IMR-90 (cell line): Measurements from ENCODE around the gene SEMA6D. TPM values are rescaled to one million over a fixed set of nuclear protein-coding genes. Genes with fewer than 3 reads are reported as not detected.

ENCODE experiments used
- ATAC-seq: fragments of 200-7000 bp; cut with Tn5 transposase; 2 replicates; pipeline ENCODE4 v1.9.1; 2020; ENCODE audit warnings: low read depth, mild to moderate bottlenecking, moderate library complexity
- BruUV-seq: library from RNA; stranded (reverse); fragments of 400-500 nt; replicated peaks from 2 replicates; lab custom pipeline; 2021; lab: Mats Ljungman, UMichigan
- CTCF ChIA-PET: fragments of 300-600 bp; formaldehyde crosslinking; extraction: SDS; loops from one replicate; lab custom pipeline; 2021; ENCODE audit warnings: antibody characterized with exemption; lab: Yijun Ruan, JAX
- POLR2A ChIA-PET: fragments of 300-600 bp; sonication (Branson Sonifier 250); formaldehyde crosslinking; loops from one replicate; lab custom pipeline; 2022; ENCODE audit warnings: antibody characterized with exemption; ENCODE audit not compliant: unreplicated experiment; lab: Charles Lee
- DNase-seq: peaks from one replicate; pipeline ENCODE4 v3.0.0; 2013
- H2AFZ ChIP-seq: replicated peaks from 2 replicates; pipeline ENCODE3; 2013; ENCODE audit warnings: low read length, mild to moderate bottlenecking; ENCODE audit not compliant: poor library complexity
- H2AK5ac ChIP-seq: 2 replicates; pipeline ENCODE4 v1.6.1; 2013; ENCODE audit warnings: low read depth, low read length, inconsistent platforms
- H2AK9ac ChIP-seq: replicated peaks from 2 replicates; pipeline ENCODE3; 2013; ENCODE audit warnings: mild to moderate bottlenecking, low read depth, low read length, moderate library complexity; ENCODE audit not compliant: poor library complexity
- H2BK120ac ChIP-seq: 2 replicates; pipeline ENCODE4 v1.6.1; 2013; ENCODE audit warnings: low read depth, low read length, inconsistent platforms
- H2BK15ac ChIP-seq: 3 replicates; pipeline ENCODE4 v1.6.1; 2013; ENCODE audit warnings: low read depth, low read length, inconsistent platforms
- H2BK20ac ChIP-seq: 2 replicates; pipeline ENCODE4 v1.6.1; 2013; ENCODE audit warnings: low read depth, mild to moderate bottlenecking, inconsistent platforms, low read length, moderate library complexity
- H2BK5ac ChIP-seq: 2 replicates; pipeline ENCODE4 v1.6.1; 2013; ENCODE audit warnings: mild to moderate bottlenecking, low read depth, low read length, inconsistent platforms; ENCODE audit not compliant: poor library complexity, severe bottlenecking
- H3K14ac ChIP-seq: replicated peaks from 2 replicates; pipeline ENCODE4 v1.6.1; 2013; ENCODE audit warnings: low read depth, low read length, inconsistent platforms
- H3K18ac ChIP-seq: 2 replicates; pipeline ENCODE4 v1.6.1; 2013; ENCODE audit warnings: low read depth, low read length, control low read depth
- H3K23ac ChIP-seq: 2 replicates; pipeline ENCODE4 v1.6.1; 2013; ENCODE audit warnings: low read depth, low read length, inconsistent platforms
- H3K27ac ChIP-seq: 2 replicates; pipeline ENCODE4 v1.5.1; 2013; ENCODE audit warnings: mild to moderate bottlenecking, control low read depth, low read length; ENCODE audit not compliant: insufficient read depth
- H3K27me3 ChIP-seq: 2 replicates; pipeline ENCODE4 v1.6.1; 2013; ENCODE audit warnings: low read length; ENCODE audit not compliant: control insufficient read depth, insufficient read depth
- H3K36me3 ChIP-seq: 2 replicates; pipeline ENCODE4 v1.6.1; 2013; ENCODE audit warnings: low read length, mixed read lengths; ENCODE audit not compliant: control insufficient read depth, insufficient read depth
- H3K4ac ChIP-seq: 2 replicates; pipeline ENCODE4 v1.6.1; 2013; ENCODE audit warnings: low read depth, low read length, inconsistent platforms
- H3K4me1 ChIP-seq: 2 replicates; pipeline ENCODE4 v1.6.1; 2013; ENCODE audit warnings: low read length, mixed read lengths; ENCODE audit not compliant: control insufficient read depth, insufficient read depth
- H3K4me2 ChIP-seq: 2 replicates; pipeline ENCODE4 v1.6.1; 2013; ENCODE audit warnings: low read depth, mild to moderate bottlenecking, control low read depth, low read length, moderate library complexity
- H3K4me3 ChIP-seq: 2 replicates; pipeline ENCODE4 v1.5.1; 2013; ENCODE audit warnings: low read depth, mild to moderate bottlenecking, control low read depth, low read length, moderate library complexity; ENCODE audit not compliant: insufficient read depth
- H3K56ac ChIP-seq: 2 replicates; pipeline ENCODE4 v1.6.1; 2013; ENCODE audit warnings: low read length, inconsistent platforms; ENCODE audit not compliant: insufficient read depth; ENCODE audit errors: extremely low read depth
- H3K79me1 ChIP-seq, 2 experiments: 2 replicates each; pipeline ENCODE4 v1.6.1; 2013; ENCODE audit warnings: low read length in 2 of 2, inconsistent platforms in 1 of 2, low read depth in 1 of 2
- H3K9ac ChIP-seq: 2 replicates; pipeline ENCODE4 v1.6.1; 2013; ENCODE audit warnings: low read depth, low read length, control low read depth
- H3K9me1 ChIP-seq: 2 replicates; pipeline ENCODE4 v1.6.1; 2013; ENCODE audit warnings: low read length, inconsistent platforms; ENCODE audit not compliant: insufficient read depth
- H3K9me3 ChIP-seq: 2 replicates; pipeline ENCODE4 v1.6.1; 2013; ENCODE audit warnings: low read length; ENCODE audit not compliant: control insufficient read depth, insufficient read depth
- H4K20me1 ChIP-seq: 2 replicates; pipeline ENCODE4 v1.6.1; 2013; ENCODE audit warnings: low read length, inconsistent platforms; ENCODE audit not compliant: insufficient read depth
- H4K5ac ChIP-seq: 2 replicates; pipeline ENCODE4 v1.6.1; 2013; ENCODE audit warnings: mild to moderate bottlenecking, low read depth, low read length, control low read depth
- H4K8ac ChIP-seq, 2 experiments: 2 replicates each; pipeline ENCODE4 v1.6.1; 2013; ENCODE audit warnings: low read depth in 2 of 2, low read length in 2 of 2, control low read depth in 1 of 2, inconsistent platforms in 1 of 2
- H4K91ac ChIP-seq: 2 replicates; pipeline ENCODE4 v1.6.1; 2013; ENCODE audit warnings: low read depth, low read length, inconsistent platforms; ENCODE audit not compliant: insufficient read depth
- BHLHE40 ChIP-seq: fragments of 150-350 bp; IDR thresholded peaks from 2 replicates; pipeline ENCODE4 v1.6.1; 2016; ENCODE audit warnings: mild to moderate bottlenecking, low read depth, low read length
- CEBPB ChIP-seq: IDR thresholded peaks from 2 replicates; pipeline ENCODE4 v1.6.1; 2012; ENCODE audit warnings: low read depth, low read length, improper control_type of control experiment
- CHD1 ChIP-seq: IDR thresholded peaks from 2 replicates; pipeline ENCODE4 v1.6.1; 2012; ENCODE audit warnings: low read depth, low read length, improper control_type of control experiment
- FOS ChIP-seq: fragments of 150-350 bp; IDR thresholded peaks from 2 replicates; pipeline ENCODE4 v1.6.1; 2016; ENCODE audit warnings: low read depth, low read length
- MAZ ChIP-seq: IDR thresholded peaks from 2 replicates; pipeline ENCODE4 v1.6.1; 2012; ENCODE audit warnings: low read depth, mild to moderate bottlenecking, low read length, improper control_type of control experiment, moderate library complexity, borderline replicate concordance
- NFE2L2 ChIP-seq: fragments of 150-350 bp; IDR thresholded peaks from 2 replicates; pipeline ENCODE4 v1.6.1; 2016; ENCODE audit warnings: low read depth, mild to moderate bottlenecking, low read length
- POLR2A ChIP-seq: IDR thresholded peaks from 2 replicates; pipeline ENCODE4 v1.6.1; 2012; ENCODE audit warnings: mild to moderate bottlenecking, low read depth, low read length
- RAD21 ChIP-seq: IDR thresholded peaks from 2 replicates; pipeline ENCODE4 v1.6.1; 2012; ENCODE audit warnings: low read length, improper control_type of control experiment
- RCOR1 ChIP-seq: IDR thresholded peaks from 2 replicates; pipeline ENCODE4 v1.6.1; 2012; ENCODE audit warnings: mild to moderate bottlenecking, low read length, improper control_type of control experiment; ENCODE audit not compliant: insufficient replicate concordance
- RFX5 ChIP-seq: IDR thresholded peaks from 2 replicates; pipeline ENCODE4 v1.8.0; 2012; ENCODE audit warnings: low read depth, mild to moderate bottlenecking, low read length, moderate library complexity
- SMC3 ChIP-seq: fragments of 150-350 bp; IDR thresholded peaks from 2 replicates; pipeline ENCODE4 v1.6.1; 2016; ENCODE audit warnings: low read depth, mild to moderate bottlenecking, antibody characterized with exemption, low read length, moderate library complexity
- WGBS, 2 experiments: methylation state at CpG; one replicate each; pipeline versions ENCODE4 v1.1.5 to v1.1.7; 2013; ENCODE audit warnings: missing lambda C conversion rate in 2 of 2; ENCODE audit not compliant: insufficient read length in 1 of 2; ENCODE audit errors: extremely low coverage in 2 of 2; 5-methylcytosine and 5-hydroxymethylcytosine counted together
- dilution Hi-C: fragments of 300-500 bp; cut with HindIII; formaldehyde crosslinking; loops from one replicate; pipeline ENCODE4 v1.14.3; 2018; ENCODE audit warnings: low sequenced_read_pairs; ENCODE audit not compliant: unreplicated experiment
- in situ Hi-C: fragments of 300-500 bp; cut with MboI; formaldehyde crosslinking; loops from 3 replicates; pipeline ENCODE4 v1.14.3; 2019; ENCODE audit warnings: low sequenced_read_pairs, inconsistent platforms, mixed read lengths
- intact Hi-C: fragments of 100-400 bp; cut with micrococcal nuclease; formaldehyde crosslinking; loops from 2 replicates; pipeline ENCODE4 v1.10.0; 2022
- polyA plus RNA-seq, 3 experiments: library from polyadenylated mRNA; depleted of rRNA; stranded (reverse); fragments of >200 nt; gene quantifications; 2 replicates each; pipeline ENCODE4 v1.2.3, GENCODE V29; 2012; ENCODE audit warnings: low replicate concordance in 1 of 3
- total RNA-seq: library from RNA; depleted of rRNA; stranded (reverse); fragments of >200 nt; gene quantifications from 2 replicates; pipeline ENCODE4 v1.2.3, GENCODE V29; 2012
- TF ChIP-seq, protein P1 (sequence below): fragments of 150-350 bp; IDR thresholded peaks from 2 replicates; pipeline ENCODE4 v1.6.1; 2017; ENCODE audit warnings: mild to moderate bottlenecking, antibody characterized with exemption, low read length, low read depth
- TF ChIP-seq, protein P2 (sequence below): fragments of 150-350 bp; IDR thresholded peaks from 2 replicates; pipeline ENCODE4 v1.6.1; 2016; ENCODE audit warnings: low read depth, mild to moderate bottlenecking, low read length, moderate library complexity, borderline replicate concordance

SEMA6D gene
- total and polyA plus RNA-seq, 2 of the 4 experiments (the other 2 are of a cell fraction) = 12.6 to 17.4 TPM

DNA sequence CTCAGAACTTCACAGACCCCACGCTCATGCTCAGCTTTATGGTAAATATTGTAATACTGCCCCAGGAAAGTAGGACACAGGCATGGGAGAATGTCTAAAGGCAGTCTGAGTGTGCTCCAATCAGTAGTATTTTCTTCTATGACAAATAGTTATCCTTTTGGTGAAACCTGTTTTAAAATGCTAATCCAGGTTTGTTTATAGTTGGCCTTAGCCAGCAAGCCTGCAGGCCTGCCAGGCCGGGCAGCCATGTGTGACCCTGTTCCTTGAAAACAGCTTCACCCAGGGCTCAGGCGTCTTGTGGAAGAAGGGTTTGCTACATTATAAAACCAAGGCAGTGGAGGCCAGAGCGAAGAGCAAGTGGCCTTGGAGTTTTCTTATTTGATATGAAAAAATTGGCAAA is 104.7 kb downstream of the SEMA6D start:
- Histone ChIP-seq H3K18ac (no peak overlapping the region), H3K4me2 (no peak overlapping the region), H3K36me3 (no peaks in the 10 kb centered on the region), H3K9me3 (no peaks in the 10 kb centered on the region), H3K4me3 (no peak overlapping the region), H2BK15ac (no peak overlapping the region), H3K23ac (no peak overlapping the region), H3K79me1 (no peaks in the 10 kb centered on the region), H3K56ac (no peak overlapping the region), H3K27ac (no peak overlapping the region), H3K9me1 (no peaks in the 10 kb centered on the region), H2BK20ac (no peak overlapping the region), H4K91ac (no peak overlapping the region), H2BK120ac (no peak overlapping the region), H3K14ac (no peak overlapping the region), H2AFZ (no peak overlapping the region), H3K4ac (no peak overlapping the region), H2AK9ac (no peak overlapping the region), H2BK5ac (no peak overlapping the region), H4K20me1 (no peaks in the 10 kb centered on the region), H3K9ac (no peak overlapping the region), H4K8ac (no peak overlapping the region), H4K5ac (no peak overlapping the region), H3K27me3 (peaks cover 15% of the 10 kb centered on the region), H3K4me1 (peaks cover 3% of the 10 kb centered on the region; the same call in 1 of the 2 replicates), H2AK5ac (no peak overlapping the region)
- no TSS peak for BruUV-seq
- in situ Hi-C loops = no loop called here
- no peak for TF ChIP-seq NFE2L2
- no peak for TF ChIP-seq CHD1
- TF ChIP-seq, protein P1, sequence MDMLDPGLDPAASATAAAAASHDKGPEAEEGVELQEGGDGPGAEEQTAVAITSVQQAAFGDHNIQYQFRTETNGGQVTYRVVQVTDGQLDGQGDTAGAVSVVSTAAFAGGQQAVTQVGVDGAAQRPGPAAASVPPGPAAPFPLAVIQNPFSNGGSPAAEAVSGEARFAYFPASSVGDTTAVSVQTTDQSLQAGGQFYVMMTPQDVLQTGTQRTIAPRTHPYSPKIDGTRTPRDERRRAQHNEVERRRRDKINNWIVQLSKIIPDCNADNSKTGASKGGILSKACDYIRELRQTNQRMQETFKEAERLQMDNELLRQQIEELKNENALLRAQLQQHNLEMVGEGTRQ = no peak
- TF ChIP-seq SMC3 = no peak
- no peak for TF ChIP-seq FOS
- TF ChIP-seq RCOR1 = no peak
- no peak for TF ChIP-seq RAD21
- no peak for TF ChIP-seq MAZ
- no peak for TF ChIP-seq CEBPB
- TF ChIP-seq BHLHE40 = no peak
- TF ChIP-seq, protein P2, sequence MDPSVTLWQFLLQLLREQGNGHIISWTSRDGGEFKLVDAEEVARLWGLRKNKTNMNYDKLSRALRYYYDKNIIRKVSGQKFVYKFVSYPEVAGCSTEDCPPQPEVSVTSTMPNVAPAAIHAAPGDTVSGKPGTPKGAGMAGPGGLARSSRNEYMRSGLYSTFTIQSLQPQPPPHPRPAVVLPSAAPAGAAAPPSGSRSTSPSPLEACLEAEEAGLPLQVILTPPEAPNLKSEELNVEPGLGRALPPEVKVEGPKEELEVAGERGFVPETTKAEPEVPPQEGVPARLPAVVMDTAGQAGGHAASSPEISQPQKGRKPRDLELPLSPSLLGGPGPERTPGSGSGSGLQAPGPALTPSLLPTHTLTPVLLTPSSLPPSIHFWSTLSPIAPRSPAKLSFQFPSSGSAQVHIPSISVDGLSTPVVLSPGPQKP = no peak
- no peak for TF ChIP-seq POLR2A
- no peak for TF ChIP-seq RFX5
- WGBS, 2 experiments = no CpG with 5 or more reads among the region's 4 CpGs
- DNase-seq = no peak
- dilution Hi-C loops = no loop called here
- CTCF ChIA-PET = interaction anchor here (0.6 kb wide), 1 partner anchor 19 kb away, joined by 3 read pairs; no protein-coding TSS in a partner anchor
- POLR2A ChIA-PET = no interaction called here
- intact Hi-C loops = no loop called here
- ATAC-seq = no peak
